SJSA1 (cell line): ENCODE results near the gene WSCD2. TPM values are rescaled to one million over a fixed set of nuclear protein-coding genes. Genes with fewer than 3 reads are reported as not detected.

Source experiments
- DNase-seq, 2 experiments: peaks; one replicate each; pipeline ENCODE4 v3.0.0-alpha.2; 2015 to 2020; ENCODE audit warnings: low spot score in 2 of 2, low read depth in 1 of 2
- H3K27ac ChIP-seq: fragments of 250-450 bp; sonication (Bioruptor Pico); 2 replicates; pipeline ENCODE4 v1.5.1; 2020; ENCODE audit warnings: mild to moderate bottlenecking, moderate library complexity
- H3K27me3 ChIP-seq: fragments of 250-450 bp; sonication (Bioruptor Pico); replicated peaks from 2 replicates; pipeline ENCODE4 v1.5.1; 2020; ENCODE audit warnings: mild to moderate bottlenecking, moderate library complexity
- H3K36me3 ChIP-seq: fragments of 250-450 bp; sonication (Bioruptor Pico); 2 replicates; pipeline ENCODE4 v1.5.1; 2020; ENCODE audit warnings: mild to moderate bottlenecking
- H3K4me1 ChIP-seq: fragments of 250-450 bp; sonication (Bioruptor Pico); replicated peaks from 2 replicates; pipeline ENCODE4 v1.6.1; 2021; ENCODE audit warnings: mild to moderate bottlenecking
- H3K4me3 ChIP-seq: fragments of 250-450 bp; sonication (Bioruptor Pico); 2 replicates; pipeline ENCODE4 v1.5.1; 2020; ENCODE audit warnings: mild to moderate bottlenecking
- H3K9me3 ChIP-seq: fragments of 250-450 bp; sonication (Bioruptor Pico); replicated peaks from 2 replicates; pipeline ENCODE4 v1.5.1; 2020; ENCODE audit warnings: mild to moderate bottlenecking
- total RNA-seq: library from RNA; depleted of rRNA; stranded (reverse); fragments of >200 nt; shearing (Covaris generic); gene quantifications from 2 replicates; pipeline ENCODE4 v1.2.3, GENCODE V29; 2014

WSCD2 gene
- total RNA-seq, 1 experiment from 2014 or later, result not detected

- DNase-seq, result no peak
- H3K27me3 ChIP-seq, result no peaks in the 10 kb centered on the region
These were observed 153.6 kb downstream of the WSCD2 start for GRCh38 chr12:108282676-108283075.

GRCh38 chr12:108284163-108284562 is 155.1 kb downstream of the WSCD2 start:
- no peak for DNase-seq
- Histone ChIP-seq H3K27ac (no peak overlapping the region), H3K4me3 (no peak overlapping the region), H3K4me1 (no peaks in the 10 kb centered on the region), H3K36me3 (no peaks in the 10 kb centered on the region), H3K9me3 (no peaks in the 10 kb centered on the region), H3K27me3 (no peaks in the 10 kb centered on the region)

More at GRCh38 chr12:108282676-108283075, 153.6 kb downstream of the WSCD2 start:
- H3K27ac ChIP-seq, result no peak overlapping the region
- no peak overlapping the region for H3K4me3 ChIP-seq
- no peaks in the 10 kb centered on the region for H3K36me3 ChIP-seq
- no peaks in the 10 kb centered on the region for H3K4me1 ChIP-seq
- no peaks in the 10 kb centered on the region for H3K9me3 ChIP-seq

- no peaks in the 10 kb centered on the region for H3K9me3 ChIP-seq
- H3K27ac ChIP-seq, result no peak overlapping the region
- H3K36me3 ChIP-seq, result no peaks in the 10 kb centered on the region
- no peak overlapping the region for H3K4me3 ChIP-seq
- H3K4me1 ChIP-seq, result no peaks in the 10 kb centered on the region
- no peaks in the 10 kb centered on the region for H3K27me3 ChIP-seq
- DNase-seq, result no peak
These were observed 155.9 kb downstream of the WSCD2 start for GRCh38 chr12:108285016-108285415.

- DNase-seq, result no peak
- Histone ChIP-seq H3K27me3 (no peaks in the 10 kb centered on the region), H3K9me3 (no peaks in the 10 kb centered on the region), H3K27ac (no peak overlapping the region), H3K4me3 (no peak overlapping the region), H3K4me1 (no peaks in the 10 kb centered on the region), H3K36me3 (no peaks in the 10 kb centered on the region)
These were observed 158.1 kb downstream of the WSCD2 start for GRCh38 chr12:108287227-108287626.

GRCh38 chr12:108289350-108290161 is 160.5 kb downstream of the WSCD2 start:
- Histone ChIP-seq H3K27ac (no peak overlapping the region), H3K4me1 (no peaks in the 10 kb centered on the region), H3K4me3 (no peak overlapping the region), H3K27me3 (no peaks in the 10 kb centered on the region), H3K9me3 (no peaks in the 10 kb centered on the region), H3K36me3 (no peaks in the 10 kb centered on the region)
- DNase-seq, result no peak

- H3K9me3 ChIP-seq, result no peaks in the 10 kb centered on the region
- DNase-seq, result no peak
- no peak overlapping the region for H3K27ac ChIP-seq
- no peaks in the 10 kb centered on the region for H3K4me1 ChIP-seq
- 0 out of 2 replicates have a peak, but pooled peaks cover 4% of the 10 kb centered on the region for H3K27me3 ChIP-seq
- no peak overlapping the region for H3K4me3 ChIP-seq
- no peaks in the 10 kb centered on the region for H3K36me3 ChIP-seq
These were observed 166.6 kb downstream of the WSCD2 start for GRCh38 chr12:108295641-108296040.

GRCh38 chr12:108296945-108297344 is 167.9 kb downstream of the WSCD2 start:
- Histone ChIP-seq H3K9me3 (no peaks in the 10 kb centered on the region), H3K4me3 (no peak overlapping the region), H3K36me3 (no peaks in the 10 kb centered on the region), H3K27ac (no peak overlapping the region), H3K27me3 (0 out of 2 replicates have a peak, but pooled peaks cover 4% of the 10 kb centered on the region), H3K4me1 (no peaks in the 10 kb centered on the region)
- DNase-seq, result no peak

- no peak for DNase-seq
- no peaks in the 10 kb centered on the region for H3K9me3 ChIP-seq
- H3K4me3 ChIP-seq, result no peak overlapping the region
- no peaks in the 10 kb centered on the region for H3K4me1 ChIP-seq
- no peaks in the 10 kb centered on the region for H3K36me3 ChIP-seq
- no peak overlapping the region for H3K27ac ChIP-seq
- H3K27me3 ChIP-seq, result 0 out of 2 replicates have a peak, but pooled peaks cover 4% of the 10 kb centered on the region
These were observed 168.3 kb downstream of the WSCD2 start for GRCh38 chr12:108297424-108297823.

GRCh38 chr12:108297895-108298760 is 169.0 kb downstream of the WSCD2 start:
- Histone ChIP-seq H3K9me3 (no peaks in the 10 kb centered on the region), H3K27ac (no peak overlapping the region)
- no peak for DNase-seq

GRCh38 chr12:108298761-108299275 is 169.7 kb downstream of the WSCD2 start:
- Histone ChIP-seq H3K4me3 (no peak overlapping the region), H3K27ac (no peak overlapping the region), H3K4me1 (no peaks in the 10 kb centered on the region), H3K9me3 (no peaks in the 10 kb centered on the region), H3K36me3 (no peaks in the 10 kb centered on the region), H3K27me3 (0 out of 2 replicates have a peak, but pooled peaks cover 4% of the 10 kb centered on the region)
- no peak for DNase-seq

More at GRCh38 chr12:108297895-108298760, 169.0 kb downstream of the WSCD2 start:
- Histone ChIP-seq H3K4me1 (no peaks in the 10 kb centered on the region), H3K4me3 (no peak overlapping the region), H3K27me3 (0 out of 2 replicates have a peak, but pooled peaks cover 4% of the 10 kb centered on the region), H3K36me3 (no peaks in the 10 kb centered on the region)

GRCh38 chr12:108299516-108299915 is 170.4 kb downstream of the WSCD2 start:
- Histone ChIP-seq H3K27me3 (0 out of 2 replicates have a peak, but pooled peaks cover 4% of the 10 kb centered on the region), H3K4me3 (no peak overlapping the region), H3K27ac (no peak overlapping the region), H3K36me3 (no peaks in the 10 kb centered on the region), H3K9me3 (no peaks in the 10 kb centered on the region), H3K4me1 (no peaks in the 10 kb centered on the region)
- no peak for DNase-seq
